IMR-90 (cell line): Measurements from ENCODE around the gene ENKUR. TPM values are rescaled to one million over a fixed set of nuclear protein-coding genes. Genes with fewer than 3 reads are reported as not detected.
"Not testable (repeated sequence)": the region's sequence is repeated elsewhere in the genome, so short reads cannot be mapped to it uniquely, and the experiment has no call there.

Source experiments
- ATAC-seq: fragments of 200-7000 bp; cut with Tn5 transposase; 2 replicates; pipeline ENCODE4 v1.9.1; 2020; ENCODE audit warnings: low read depth, mild to moderate bottlenecking, moderate library complexity
- BruUV-seq: library from RNA; stranded (reverse); fragments of 400-500 nt; replicated peaks from 2 replicates; lab custom pipeline; 2021; lab: Mats Ljungman, UMichigan
- CTCF ChIA-PET: fragments of 300-600 bp; formaldehyde crosslinking; extraction: SDS; loops from one replicate; lab custom pipeline; 2021; ENCODE audit warnings: antibody characterized with exemption; lab: Yijun Ruan, JAX
- POLR2A ChIA-PET: fragments of 300-600 bp; sonication (Branson Sonifier 250); formaldehyde crosslinking; loops from one replicate; lab custom pipeline; 2022; ENCODE audit warnings: antibody characterized with exemption; ENCODE audit not compliant: unreplicated experiment; lab: Charles Lee
- DNase-seq: peaks from one replicate; pipeline ENCODE4 v3.0.0; 2013
- H2AFZ ChIP-seq: replicated peaks from 2 replicates; pipeline ENCODE3; 2013; ENCODE audit warnings: low read length, mild to moderate bottlenecking; ENCODE audit not compliant: poor library complexity
- H2AK5ac ChIP-seq: 2 replicates; pipeline ENCODE4 v1.6.1; 2013; ENCODE audit warnings: low read depth, low read length, inconsistent platforms
- H2AK9ac ChIP-seq: replicated peaks from 2 replicates; pipeline ENCODE3; 2013; ENCODE audit warnings: mild to moderate bottlenecking, low read depth, low read length, moderate library complexity; ENCODE audit not compliant: poor library complexity
- H2BK120ac ChIP-seq: 2 replicates; pipeline ENCODE4 v1.6.1; 2013; ENCODE audit warnings: low read depth, low read length, inconsistent platforms
- H2BK15ac ChIP-seq: 3 replicates; pipeline ENCODE4 v1.6.1; 2013; ENCODE audit warnings: low read depth, low read length, inconsistent platforms
- H2BK20ac ChIP-seq: 2 replicates; pipeline ENCODE4 v1.6.1; 2013; ENCODE audit warnings: low read depth, mild to moderate bottlenecking, inconsistent platforms, low read length, moderate library complexity
- H2BK5ac ChIP-seq: 2 replicates; pipeline ENCODE4 v1.6.1; 2013; ENCODE audit warnings: mild to moderate bottlenecking, low read depth, low read length, inconsistent platforms; ENCODE audit not compliant: poor library complexity, severe bottlenecking
- H3K14ac ChIP-seq: replicated peaks from 2 replicates; pipeline ENCODE4 v1.6.1; 2013; ENCODE audit warnings: low read depth, low read length, inconsistent platforms
- H3K18ac ChIP-seq: 2 replicates; pipeline ENCODE4 v1.6.1; 2013; ENCODE audit warnings: low read depth, low read length, control low read depth
- H3K23ac ChIP-seq: 2 replicates; pipeline ENCODE4 v1.6.1; 2013; ENCODE audit warnings: low read depth, low read length, inconsistent platforms
- H3K27ac ChIP-seq: 2 replicates; pipeline ENCODE4 v1.5.1; 2013; ENCODE audit warnings: mild to moderate bottlenecking, control low read depth, low read length; ENCODE audit not compliant: insufficient read depth
- H3K27me3 ChIP-seq: 2 replicates; pipeline ENCODE4 v1.6.1; 2013; ENCODE audit warnings: low read length; ENCODE audit not compliant: control insufficient read depth, insufficient read depth
- H3K36me3 ChIP-seq: 2 replicates; pipeline ENCODE4 v1.6.1; 2013; ENCODE audit warnings: low read length, mixed read lengths; ENCODE audit not compliant: control insufficient read depth, insufficient read depth
- H3K4ac ChIP-seq: 2 replicates; pipeline ENCODE4 v1.6.1; 2013; ENCODE audit warnings: low read depth, low read length, inconsistent platforms
- H3K4me1 ChIP-seq: 2 replicates; pipeline ENCODE4 v1.6.1; 2013; ENCODE audit warnings: low read length, mixed read lengths; ENCODE audit not compliant: control insufficient read depth, insufficient read depth
- H3K4me2 ChIP-seq: 2 replicates; pipeline ENCODE4 v1.6.1; 2013; ENCODE audit warnings: low read depth, mild to moderate bottlenecking, control low read depth, low read length, moderate library complexity
- H3K4me3 ChIP-seq: 2 replicates; pipeline ENCODE4 v1.5.1; 2013; ENCODE audit warnings: low read depth, mild to moderate bottlenecking, control low read depth, low read length, moderate library complexity; ENCODE audit not compliant: insufficient read depth
- H3K56ac ChIP-seq: 2 replicates; pipeline ENCODE4 v1.6.1; 2013; ENCODE audit warnings: low read length, inconsistent platforms; ENCODE audit not compliant: insufficient read depth; ENCODE audit errors: extremely low read depth
- H3K79me1 ChIP-seq, 2 experiments: 2 replicates each; pipeline ENCODE4 v1.6.1; 2013; ENCODE audit warnings: low read length in 2 of 2, inconsistent platforms in 1 of 2, low read depth in 1 of 2
- H3K9ac ChIP-seq: 2 replicates; pipeline ENCODE4 v1.6.1; 2013; ENCODE audit warnings: low read depth, low read length, control low read depth
- H3K9me1 ChIP-seq: 2 replicates; pipeline ENCODE4 v1.6.1; 2013; ENCODE audit warnings: low read length, inconsistent platforms; ENCODE audit not compliant: insufficient read depth
- H3K9me3 ChIP-seq: 2 replicates; pipeline ENCODE4 v1.6.1; 2013; ENCODE audit warnings: low read length; ENCODE audit not compliant: control insufficient read depth, insufficient read depth
- H4K20me1 ChIP-seq: 2 replicates; pipeline ENCODE4 v1.6.1; 2013; ENCODE audit warnings: low read length, inconsistent platforms; ENCODE audit not compliant: insufficient read depth
- H4K5ac ChIP-seq: 2 replicates; pipeline ENCODE4 v1.6.1; 2013; ENCODE audit warnings: mild to moderate bottlenecking, low read depth, low read length, control low read depth
- H4K8ac ChIP-seq, 2 experiments: 2 replicates each; pipeline ENCODE4 v1.6.1; 2013; ENCODE audit warnings: low read depth in 2 of 2, low read length in 2 of 2, control low read depth in 1 of 2, inconsistent platforms in 1 of 2
- H4K91ac ChIP-seq: 2 replicates; pipeline ENCODE4 v1.6.1; 2013; ENCODE audit warnings: low read depth, low read length, inconsistent platforms; ENCODE audit not compliant: insufficient read depth
- WGBS, 2 experiments: methylation state at CpG; one replicate each; pipeline versions ENCODE4 v1.1.5 to v1.1.7; 2013; ENCODE audit warnings: missing lambda C conversion rate in 2 of 2; ENCODE audit not compliant: insufficient read length in 1 of 2; ENCODE audit errors: extremely low coverage in 2 of 2; 5-methylcytosine and 5-hydroxymethylcytosine counted together
- dilution Hi-C: fragments of 300-500 bp; cut with HindIII; formaldehyde crosslinking; loops from one replicate; pipeline ENCODE4 v1.14.3; 2018; ENCODE audit warnings: low sequenced_read_pairs; ENCODE audit not compliant: unreplicated experiment
- in situ Hi-C: fragments of 300-500 bp; cut with MboI; formaldehyde crosslinking; loops from 3 replicates; pipeline ENCODE4 v1.14.3; 2019; ENCODE audit warnings: low sequenced_read_pairs, inconsistent platforms, mixed read lengths
- intact Hi-C: fragments of 100-400 bp; cut with micrococcal nuclease; formaldehyde crosslinking; loops from 2 replicates; pipeline ENCODE4 v1.10.0; 2022
- polyA plus RNA-seq, 3 experiments: library from polyadenylated mRNA; depleted of rRNA; stranded (reverse); fragments of >200 nt; gene quantifications; 2 replicates each; pipeline ENCODE4 v1.2.3, GENCODE V29; 2012; ENCODE audit warnings: low replicate concordance in 1 of 3
- total RNA-seq: library from RNA; depleted of rRNA; stranded (reverse); fragments of >200 nt; gene quantifications from 2 replicates; pipeline ENCODE4 v1.2.3, GENCODE V29; 2012
- TF ChIP-seq, protein P1 (sequence below): fragments of 150-350 bp; IDR thresholded peaks from 2 replicates; pipeline ENCODE4 v1.6.1; 2017; ENCODE audit warnings: mild to moderate bottlenecking, antibody characterized with exemption, low read length, low read depth

The ENKUR gene
- total and polyA plus RNA-seq, 2 of the 4 experiments (the other 2 are of a cell fraction), result not detected

DNA sequence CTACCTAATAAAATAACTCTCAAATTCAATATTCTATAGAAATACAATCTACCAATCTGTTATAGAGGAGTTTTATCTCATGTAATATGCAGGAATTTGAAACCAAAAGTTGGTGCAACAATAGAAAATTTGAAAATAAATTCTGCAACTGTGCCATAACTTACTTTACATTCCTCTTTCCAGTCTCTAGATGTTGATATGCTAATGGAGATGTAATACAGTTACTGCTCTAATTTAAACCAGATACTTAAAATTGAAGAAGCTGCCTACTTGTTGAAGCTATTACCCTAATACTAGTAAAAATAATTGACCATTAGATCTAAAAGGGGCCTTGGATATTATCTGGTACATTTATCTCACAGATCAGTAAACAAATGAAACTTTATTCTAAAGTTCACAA is 1.4 kb downstream of the ENKUR start (continued):
- TF ChIP-seq, protein P1, sequence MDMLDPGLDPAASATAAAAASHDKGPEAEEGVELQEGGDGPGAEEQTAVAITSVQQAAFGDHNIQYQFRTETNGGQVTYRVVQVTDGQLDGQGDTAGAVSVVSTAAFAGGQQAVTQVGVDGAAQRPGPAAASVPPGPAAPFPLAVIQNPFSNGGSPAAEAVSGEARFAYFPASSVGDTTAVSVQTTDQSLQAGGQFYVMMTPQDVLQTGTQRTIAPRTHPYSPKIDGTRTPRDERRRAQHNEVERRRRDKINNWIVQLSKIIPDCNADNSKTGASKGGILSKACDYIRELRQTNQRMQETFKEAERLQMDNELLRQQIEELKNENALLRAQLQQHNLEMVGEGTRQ, result no peak

DNA sequence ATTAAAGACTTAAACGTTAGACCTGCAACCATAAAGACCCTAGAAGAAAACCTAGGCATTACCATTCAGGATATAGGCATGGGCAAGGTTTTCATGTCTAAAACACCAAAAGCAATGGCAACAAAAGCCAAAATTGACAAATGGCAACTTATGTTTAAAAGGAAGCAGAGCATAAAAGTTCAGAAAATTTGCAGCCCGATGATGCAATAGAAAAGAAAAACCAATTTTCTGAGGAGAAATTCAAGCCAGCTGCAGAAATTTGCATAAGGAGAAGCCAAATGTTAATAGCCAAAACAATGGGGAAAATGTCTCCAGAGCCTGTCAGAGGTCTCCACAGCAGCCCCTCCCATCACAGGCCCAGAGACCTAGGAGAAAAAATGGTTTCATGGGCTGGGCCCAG is 4.4 kb downstream of the ENKUR start:
- not testable (repeated sequence) for H3K9ac ChIP-seq

More for the DNA sequence above, 4.4 kb downstream of the ENKUR start:
- H2BK120ac ChIP-seq, H2AFZ ChIP-seq, CTCF ChIA-PET, POLR2A ChIA-PET, H3K27me3 ChIP-seq, H2BK5ac ChIP-seq, H3K4me3 ChIP-seq, H4K91ac ChIP-seq, H4K5ac ChIP-seq, H3K18ac ChIP-seq, dilution Hi-C loops, H2BK20ac ChIP-seq, H3K9me3 ChIP-seq, DNase-seq, H3K79me1 ChIP-seq, H3K14ac ChIP-seq, BruUV-seq, H3K27ac ChIP-seq, ATAC-seq, H3K56ac ChIP-seq, in situ Hi-C loops, H4K20me1 ChIP-seq, H3K4me1 ChIP-seq, H3K36me3 ChIP-seq, H3K4me2 ChIP-seq, H2AK5ac ChIP-seq, intact Hi-C loops, H4K8ac ChIP-seq, H3K4ac ChIP-seq, H2AK9ac ChIP-seq, H3K23ac ChIP-seq, H3K9me1 ChIP-seq, H2BK15ac ChIP-seq: not testable (repeated sequence)
- WGBS, 2 experiments, result 60% methylated on average over 1 of the region's 2 CpGs; no CpG with 5 or more reads in 1 of the 2 experiments
